Thyroid gland (tissue), 4 donors: ENCODE measurements around the gene GNAQ.

Experiments
- POLR2A ChIP-seq, 2 donors: fragments of 450-650 bp; IDR thresholded peaks; one replicate each; pipeline ENCODE4 v1.6.1; 2017; ENCODE audit warnings: antibody characterized with exemption in 2 of 2, mild to moderate bottlenecking in 2 of 2, moderate library complexity in 1 of 2
- TF ChIP-seq, protein P1 (sequence below), 6 experiments: fragments of 200-600 bp in 3 of 6; fragments of 450-650 bp in 3 of 6; sonication (generic) in 3 of 6; IDR thresholded peaks; one replicate each; pipeline ENCODE4 v1.5.1; 2016 to 2019; ENCODE audit warnings: antibody characterized with exemption in 6 of 6, mild to moderate bottlenecking in 2 of 6, inconsistent platforms in 1 of 6, moderate library complexity in 1 of 6

DNA sequence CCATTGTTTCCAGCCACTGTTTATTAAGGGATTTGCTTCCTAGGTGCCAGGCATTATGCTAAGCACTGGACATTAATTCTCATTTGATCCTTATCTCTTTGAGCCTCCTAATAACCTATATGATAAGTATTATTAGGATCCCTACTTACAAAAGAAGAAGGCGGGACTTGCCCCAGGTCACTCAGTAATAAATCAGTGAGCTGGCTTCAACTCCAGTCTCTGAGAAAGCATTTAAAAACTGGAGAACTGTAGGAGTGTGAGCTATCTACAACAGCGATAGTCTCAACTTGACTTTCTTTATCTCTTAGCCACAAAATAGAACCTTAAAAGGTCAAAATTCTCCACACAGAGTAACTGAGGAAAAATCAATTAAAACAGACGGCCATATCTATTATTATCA, 155.0 kb downstream of the GNAQ start:
- TF ChIP-seq, protein P1, sequence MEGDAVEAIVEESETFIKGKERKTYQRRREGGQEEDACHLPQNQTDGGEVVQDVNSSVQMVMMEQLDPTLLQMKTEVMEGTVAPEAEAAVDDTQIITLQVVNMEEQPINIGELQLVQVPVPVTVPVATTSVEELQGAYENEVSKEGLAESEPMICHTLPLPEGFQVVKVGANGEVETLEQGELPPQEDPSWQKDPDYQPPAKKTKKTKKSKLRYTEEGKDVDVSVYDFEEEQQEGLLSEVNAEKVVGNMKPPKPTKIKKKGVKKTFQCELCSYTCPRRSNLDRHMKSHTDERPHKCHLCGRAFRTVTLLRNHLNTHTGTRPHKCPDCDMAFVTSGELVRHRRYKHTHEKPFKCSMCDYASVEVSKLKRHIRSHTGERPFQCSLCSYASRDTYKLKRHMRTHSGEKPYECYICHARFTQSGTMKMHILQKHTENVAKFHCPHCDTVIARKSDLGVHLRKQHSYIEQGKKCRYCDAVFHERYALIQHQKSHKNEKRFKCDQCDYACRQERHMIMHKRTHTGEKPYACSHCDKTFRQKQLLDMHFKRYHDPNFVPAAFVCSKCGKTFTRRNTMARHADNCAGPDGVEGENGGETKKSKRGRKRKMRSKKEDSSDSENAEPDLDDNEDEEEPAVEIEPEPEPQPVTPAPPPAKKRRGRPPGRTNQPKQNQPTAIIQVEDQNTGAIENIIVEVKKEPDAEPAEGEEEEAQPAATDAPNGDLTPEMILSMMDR (IDR thresholded peaks at IDR 0.05), result no peak
- no peak for TF ChIP-seq POLR2A (IDR thresholded peaks at IDR 0.05)
